HG03442 (cell line): ENCODE data around the gene GABBR2.

Experiments
- ATAC-seq: cut with Tn5 transposase; IDR thresholded peaks from one replicate; pipeline ENCODE4 v1.9.1; 2021; ENCODE audit warnings: mild to moderate bottlenecking, moderate library complexity; ENCODE audit not compliant: unreplicated experiment

GABBR2 gene

GRCh38 chr9:98635374-98635773 is 73.4 kb downstream of the GABBR2 start:
- no peak for ATAC-seq

GRCh38 chr9:98634685-98635336 is 73.9 kb downstream of the GABBR2 start:
- ATAC-seq, result no peak

GRCh38 chr9:98632839-98633238 is 75.9 kb downstream of the GABBR2 start:
- ATAC-seq, result no peak

- no peak for ATAC-seq
Measured at GRCh38 chr9:98627296-98627695, 81.4 kb downstream of the GABBR2 start.

GRCh38 chr9:98625728-98626127 is 83.0 kb downstream of the GABBR2 start:
- ATAC-seq, result no peak

GRCh38 chr9:98619788-98620187 is 88.9 kb downstream of the GABBR2 start:
- no peak for ATAC-seq

GRCh38 chr9:98615633-98616032 is 93.1 kb downstream of the GABBR2 start:
- ATAC-seq, result no peak

- no peak for ATAC-seq
Measured at GRCh38 chr9:98614941-98615340, 93.8 kb downstream of the GABBR2 start.

GRCh38 chr9:98612061-98612752 is 96.5 kb downstream of the GABBR2 start:
- ATAC-seq, result no peak

- no peak for ATAC-seq
Measured at GRCh38 chr9:98611319-98611718, 97.4 kb downstream of the GABBR2 start.

- ATAC-seq, result no peak
Measured at GRCh38 chr9:98610711-98611110, 98.0 kb downstream of the GABBR2 start.

GRCh38 chr9:98610211-98610610 is 98.5 kb downstream of the GABBR2 start:
- no peak for ATAC-seq

- no peak for ATAC-seq
Measured at GRCh38 chr9:98609646-98610045, 99.1 kb downstream of the GABBR2 start.

GRCh38 chr9:98607787-98608186 is 100.9 kb downstream of the GABBR2 start:
- no peak for ATAC-seq

GRCh38 chr9:98607152-98607551 is 101.6 kb downstream of the GABBR2 start:
- ATAC-seq, result no peak

GRCh38 chr9:98606730-98607129 is 102.0 kb downstream of the GABBR2 start:
- ATAC-seq, result no peak

- ATAC-seq, result no peak
Measured at GRCh38 chr9:98605116-98605515, 103.6 kb downstream of the GABBR2 start.

- ATAC-seq, result no peak
Measured at GRCh38 chr9:98603821-98604383, 104.8 kb downstream of the GABBR2 start.

GRCh38 chr9:98602839-98603500 is 105.8 kb downstream of the GABBR2 start:
- ATAC-seq, result no peak

- no peak for ATAC-seq
Measured at GRCh38 chr9:98600631-98601030, 108.1 kb downstream of the GABBR2 start.

- no peak for ATAC-seq
Measured at GRCh38 chr9:98599566-98600216, 109.0 kb downstream of the GABBR2 start.
